Activated CD8-positive, alpha-beta T cell treated with anti-CD3 and anti-CD28 coated beads for 36 hours (primary cell): ENCODE results near the gene BAAT. TPM values are rescaled to one million over a fixed set of nuclear protein-coding genes. Genes with fewer than 3 reads are reported as not detected.

Experiments used
- ATAC-seq: fragments of 200-7000 bp; cut with Tn5 transposase; one replicate; pipeline ENCODE4 v1.10.0; 2021; ENCODE audit warnings: mild to moderate bottlenecking, moderate library complexity
- CTCF ChIA-PET: fragments of 350-600 bp; sonication (Branson Sonifier 250); formaldehyde crosslinking; loops from one replicate; lab custom pipeline; 2021; ENCODE audit warnings: antibody characterized with exemption; lab: Charles Lee
- POLR2A ChIA-PET: fragments of 350-600 bp; sonication (Branson Sonifier 250); formaldehyde crosslinking; loops from one replicate; lab custom pipeline; 2021; ENCODE audit warnings: antibody characterized with exemption; lab: Charles Lee
- DNase-seq: peaks from one replicate; pipeline ENCODE4 v3.0.0-alpha.2; 2020
- H3K27ac Mint-ChIP-seq: one replicate; pipeline ENCODE4 v1.8.0; 2021; ENCODE audit warnings: mild to moderate bottlenecking, mixed read lengths
- H3K27me3 Mint-ChIP-seq: one replicate; pipeline ENCODE4 v1.8.0; 2021; ENCODE audit warnings: mixed read lengths
- H3K36me3 Mint-ChIP-seq: one replicate; pipeline ENCODE4 v1.8.0; 2021; ENCODE audit warnings: low read depth, mixed read lengths
- H3K4me1 Mint-ChIP-seq: one replicate; pipeline ENCODE4 v1.8.0; 2021; ENCODE audit warnings: low read depth, mixed read lengths
- H3K4me3 Mint-ChIP-seq: one replicate; pipeline ENCODE4 v1.8.0; 2021; ENCODE audit warnings: mild to moderate bottlenecking, moderate library complexity, mixed read lengths
- H3K9me3 Mint-ChIP-seq: one replicate; pipeline ENCODE4 v1.8.0; 2021; ENCODE audit warnings: mixed read lengths
- intact Hi-C: fragments of 100-400 bp; cut with micrococcal nuclease; formaldehyde crosslinking; loops from one replicate; pipeline ENCODE4 v1.10.0; 2022
- total RNA-seq, 2 experiments: library from RNA; stranded (reverse); gene quantifications; one replicate each; pipeline ENCODE4 v1.2.3, GENCODE V29; 2021
- TF ChIP-seq, protein P1 (sequence below): fragments of 200-600 bp; IDR thresholded peaks from one replicate; pipeline ENCODE4 v1.8.0; 2022; ENCODE audit warnings: antibody characterized with exemption, mild to moderate bottlenecking

BAAT gene
- total RNA-seq, 2 experiments from 2014 or later: not detected

DNA sequence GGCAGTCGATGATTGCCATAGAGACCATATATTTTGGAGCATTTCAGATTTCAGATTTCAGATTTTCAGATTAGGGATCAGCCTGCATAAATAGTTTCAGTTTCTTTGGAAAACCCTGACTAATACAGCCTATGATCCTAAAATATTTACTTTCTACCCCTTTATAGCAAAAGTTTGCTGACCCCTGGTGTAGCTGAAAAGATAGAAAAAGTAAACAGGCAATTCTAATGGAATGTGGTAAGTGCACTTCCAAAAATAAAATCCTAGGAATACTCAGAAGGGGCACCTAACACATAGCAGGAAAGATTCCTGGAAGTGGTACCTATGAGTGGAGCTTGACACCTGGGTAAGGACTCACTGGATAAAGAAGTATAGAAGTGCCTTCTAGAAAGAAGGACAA lies 34.5 kb downstream of the BAAT start:
- H3K27ac Mint-ChIP-seq: no peak overlapping the region
- no peak for DNase-seq
- no peaks in the 10 kb centered on the region for H3K4me1 Mint-ChIP-seq
- no peaks in the 10 kb centered on the region for H3K9me3 Mint-ChIP-seq
- TF ChIP-seq, protein P1, sequence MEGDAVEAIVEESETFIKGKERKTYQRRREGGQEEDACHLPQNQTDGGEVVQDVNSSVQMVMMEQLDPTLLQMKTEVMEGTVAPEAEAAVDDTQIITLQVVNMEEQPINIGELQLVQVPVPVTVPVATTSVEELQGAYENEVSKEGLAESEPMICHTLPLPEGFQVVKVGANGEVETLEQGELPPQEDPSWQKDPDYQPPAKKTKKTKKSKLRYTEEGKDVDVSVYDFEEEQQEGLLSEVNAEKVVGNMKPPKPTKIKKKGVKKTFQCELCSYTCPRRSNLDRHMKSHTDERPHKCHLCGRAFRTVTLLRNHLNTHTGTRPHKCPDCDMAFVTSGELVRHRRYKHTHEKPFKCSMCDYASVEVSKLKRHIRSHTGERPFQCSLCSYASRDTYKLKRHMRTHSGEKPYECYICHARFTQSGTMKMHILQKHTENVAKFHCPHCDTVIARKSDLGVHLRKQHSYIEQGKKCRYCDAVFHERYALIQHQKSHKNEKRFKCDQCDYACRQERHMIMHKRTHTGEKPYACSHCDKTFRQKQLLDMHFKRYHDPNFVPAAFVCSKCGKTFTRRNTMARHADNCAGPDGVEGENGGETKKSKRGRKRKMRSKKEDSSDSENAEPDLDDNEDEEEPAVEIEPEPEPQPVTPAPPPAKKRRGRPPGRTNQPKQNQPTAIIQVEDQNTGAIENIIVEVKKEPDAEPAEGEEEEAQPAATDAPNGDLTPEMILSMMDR: no peak
- H3K27me3 Mint-ChIP-seq: peaks cover 13% of the 10 kb centered on the region
- CTCF ChIA-PET: no interaction called here
- intact Hi-C loops: no loop called here
- POLR2A ChIA-PET: no interaction called here
- no peak overlapping the region for H3K4me3 Mint-ChIP-seq
- ATAC-seq: no peak
- H3K36me3 Mint-ChIP-seq: no peaks in the 10 kb centered on the region

DNA sequence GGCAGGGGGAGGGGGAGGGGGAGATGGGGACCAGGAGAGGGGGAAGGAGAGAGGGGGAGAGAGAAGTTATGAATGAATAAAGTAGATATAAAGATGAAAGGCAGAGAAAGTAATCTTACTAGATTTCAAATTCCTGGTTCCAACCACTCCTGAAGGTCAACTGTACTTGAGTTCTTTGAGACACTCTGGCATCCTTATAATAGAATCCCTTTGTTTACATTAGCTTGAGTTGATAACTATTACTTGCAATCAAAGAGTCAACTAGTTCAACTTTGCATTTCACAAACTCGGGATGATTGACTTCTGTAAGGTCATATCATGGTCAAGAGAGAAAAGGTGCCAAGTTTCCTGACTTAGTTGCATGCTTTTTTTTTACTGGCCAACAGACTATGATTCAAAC lies 42.2 kb downstream of the BAAT start:
- no peaks in the 10 kb centered on the region for H3K4me1 Mint-ChIP-seq
- CTCF ChIA-PET: no interaction called here
- no peak for DNase-seq

DNA sequence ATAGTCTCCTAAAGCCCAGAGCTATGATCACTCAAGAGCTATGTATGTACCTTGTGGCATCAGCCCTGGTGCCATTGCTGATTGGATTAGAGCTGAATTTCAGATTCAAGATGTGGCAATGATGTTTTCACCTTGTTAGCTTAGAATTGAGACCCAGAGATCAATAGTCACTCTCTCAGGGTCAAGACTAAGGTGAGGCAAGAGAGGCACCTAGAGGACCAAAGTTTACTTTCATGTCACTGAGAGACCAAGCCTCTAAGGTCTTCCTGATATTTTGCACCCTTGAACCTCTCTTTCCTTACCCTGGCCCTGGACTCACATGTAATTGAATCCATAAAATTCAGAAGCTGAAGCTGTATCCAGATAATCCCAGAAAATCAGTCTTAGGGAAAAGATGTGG lies 42.8 kb downstream of the BAAT start:
- CTCF ChIA-PET: no interaction called here
- TF ChIP-seq, protein P1: no peak

More for the DNA sequence above, 42.2 kb downstream of the BAAT start:
- TF ChIP-seq, protein P1: no peak
- no peaks in the 10 kb centered on the region for H3K9me3 Mint-ChIP-seq
- POLR2A ChIA-PET: no interaction called here
- no peak overlapping the region for H3K4me3 Mint-ChIP-seq
- ATAC-seq: no peak
- no peaks in the 10 kb centered on the region for H3K36me3 Mint-ChIP-seq
- H3K27ac Mint-ChIP-seq: no peak overlapping the region
- H3K27me3 Mint-ChIP-seq: peaks cover 15% of the 10 kb centered on the region
- intact Hi-C loops: no loop called here

DNA sequence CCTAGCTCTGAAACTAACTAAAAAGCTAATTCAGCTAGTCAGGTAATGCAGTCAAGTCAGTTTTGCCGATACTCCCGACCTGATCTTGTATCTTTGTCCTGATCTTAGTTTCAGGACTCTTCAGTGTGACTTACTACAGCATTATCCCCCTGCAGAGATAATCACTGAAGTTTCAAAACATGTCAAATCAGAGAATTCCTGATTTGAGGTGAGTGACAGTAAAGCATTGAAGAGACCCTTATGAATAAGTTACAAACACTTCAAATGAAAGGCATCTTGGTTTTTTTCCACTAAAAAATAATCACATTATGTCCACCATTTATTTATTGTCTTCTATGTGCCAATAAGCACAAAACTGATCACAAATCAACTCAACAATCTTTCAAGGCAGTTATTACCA lies 47.6 kb downstream of the BAAT start:
- intact Hi-C loops: no loop called here

More for the DNA sequence above, 42.8 kb downstream of the BAAT start:
- no peaks in the 10 kb centered on the region for H3K9me3 Mint-ChIP-seq
- ATAC-seq (no peak), DNase-seq (no peak)
- intact Hi-C loops: no loop called here
- H3K27me3 Mint-ChIP-seq: peaks cover 13% of the 10 kb centered on the region
- no peak overlapping the region for H3K27ac Mint-ChIP-seq
- H3K4me1 Mint-ChIP-seq: no peaks in the 10 kb centered on the region
- POLR2A ChIA-PET: no interaction called here
- H3K4me3 Mint-ChIP-seq: no peak overlapping the region
- no peaks in the 10 kb centered on the region for H3K36me3 Mint-ChIP-seq

DNA sequence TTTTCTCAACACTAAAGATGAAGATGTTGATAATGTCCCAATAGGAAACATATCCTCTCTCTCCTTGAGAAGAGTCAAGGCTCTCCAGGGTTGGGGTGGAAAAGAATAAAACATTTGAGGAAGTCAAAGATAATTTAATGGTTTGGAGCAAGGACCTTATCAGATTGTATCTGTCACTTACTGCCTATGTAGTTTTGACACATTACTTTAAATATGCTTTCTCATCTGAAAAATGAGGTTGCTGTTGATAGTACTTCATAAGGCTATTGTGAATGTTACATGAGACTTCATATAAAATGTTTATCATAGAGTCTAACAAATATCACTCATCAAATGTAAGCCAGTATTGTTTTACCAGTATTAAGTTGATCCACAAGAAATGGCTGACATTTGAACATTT lies 48.7 kb downstream of the BAAT start:
- TF ChIP-seq, protein P1: no peak
- Mint-ChIP-seq H3K4me3 (no peak overlapping the region), H3K9me3 (no peaks in the 10 kb centered on the region), H3K4me1 (no peaks in the 10 kb centered on the region), H3K27ac (no peak overlapping the region), H3K27me3 (peaks cover 4% of the 10 kb centered on the region), H3K36me3 (no peaks in the 10 kb centered on the region)
- no peak for DNase-seq
- ATAC-seq: no peak
- intact Hi-C loops: no loop called here
- CTCF ChIA-PET: no interaction called here
- POLR2A ChIA-PET: no interaction called here

More for the DNA sequence above, 47.6 kb downstream of the BAAT start:
- ChIA-PET CTCF (no interaction called here), POLR2A (no interaction called here)
- peaks cover 9% of the 10 kb centered on the region for H3K27me3 Mint-ChIP-seq
- TF ChIP-seq, protein P1: no peak
- ATAC-seq (no peak), DNase-seq (no peak)
- no peaks in the 10 kb centered on the region for H3K9me3 Mint-ChIP-seq
- no peak overlapping the region for H3K27ac Mint-ChIP-seq
- no peaks in the 10 kb centered on the region for H3K4me1 Mint-ChIP-seq
- no peak overlapping the region for H3K4me3 Mint-ChIP-seq
- H3K36me3 Mint-ChIP-seq: no peaks in the 10 kb centered on the region
